Measurements from ENCODE around the gene ERF. TPM values are rescaled to one million over a fixed set of nuclear protein-coding genes. Genes with fewer than 3 reads are reported as not detected.
"Not testable (repeated sequence)": the region's sequence is repeated elsewhere in the genome, so short reads cannot be mapped to it uniquely, and the experiment has no call there.

Gene ERF
- total and polyA plus RNA-seq, 2 donors: 17.9 to 50.9 TPM

DNA sequence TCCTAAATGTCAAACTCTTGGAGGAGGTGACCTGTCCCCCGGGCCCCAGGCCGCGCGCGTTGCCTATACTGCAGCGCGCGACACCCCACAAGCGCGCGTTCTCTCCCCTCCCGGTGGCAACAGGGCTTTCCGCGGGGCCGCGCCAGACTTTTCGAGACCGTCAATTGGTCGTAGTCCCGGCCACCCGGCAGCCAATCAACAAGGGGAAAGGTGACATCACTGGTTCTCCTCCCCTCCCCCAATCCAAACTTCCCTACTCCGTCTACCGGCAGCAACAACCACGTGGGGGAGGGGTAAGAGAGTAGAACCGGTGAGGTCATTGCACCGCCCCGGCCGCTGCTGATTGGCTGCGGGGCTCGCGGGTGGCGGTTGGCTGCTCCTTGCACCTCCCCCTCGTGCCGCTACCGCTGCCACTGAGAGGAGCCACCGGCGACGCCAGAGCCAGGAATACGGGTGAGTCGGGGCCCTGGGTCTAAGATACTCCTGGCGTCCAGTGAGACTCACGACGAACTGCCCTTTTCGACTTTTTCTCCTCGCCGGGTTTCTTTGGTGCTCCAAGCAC, 13.3 kb upstream of the ERF start:
- H3K27ac ChIP-seq (ENCODE audit: low read depth): peak overlapping the region; percentile 94
- H3K36me3 ChIP-seq (ENCODE audit: insufficient read depth): no peaks in the 10 kb centered on the region
- under 1% methylated on average over 46 of the region's 46 CpGs for WGBS
- H3K4me1 ChIP-seq (ENCODE audit: insufficient read depth): no peaks in the 10 kb centered on the region
- peak overlapping the region; percentile 36 for H3K4me3 ChIP-seq (ENCODE audit: low read depth, low read length)
- peak; percentile 99 for DNase-seq (ENCODE audit: extremely low spot score)

GRCh38 chr19:42267644-42268141, 12.8 kb upstream of the ERF start:
- H3K36me3 ChIP-seq (ENCODE audit: insufficient read depth): no peaks in the 10 kb centered on the region
- DNase-seq (ENCODE audit: extremely low spot score): no peak
- H3K27ac ChIP-seq (ENCODE audit: low read depth): peak overlapping the region; percentile 79
- WGBS: 5% methylated on average over 13 of the region's 13 CpGs
- H3K4me1 ChIP-seq (ENCODE audit: insufficient read depth): no peaks in the 10 kb centered on the region
- H3K4me3 ChIP-seq (ENCODE audit: low read depth, low read length): peak overlapping the region; percentile 6

- H3K36me3 ChIP-seq (ENCODE audit: insufficient read depth); H3K4me1 ChIP-seq (ENCODE audit: insufficient read depth); H3K4me3 ChIP-seq (ENCODE audit: low read depth, low read length); H3K27ac ChIP-seq (ENCODE audit: low read depth); DNase-seq (ENCODE audit: extremely low spot score): not testable (repeated sequence)
- 91% methylated on average over 25 of the region's 25 CpGs for WGBS
Observed at GRCh38 chr19:42266928-42267603, 12.1 kb upstream of the ERF start.

DNA sequence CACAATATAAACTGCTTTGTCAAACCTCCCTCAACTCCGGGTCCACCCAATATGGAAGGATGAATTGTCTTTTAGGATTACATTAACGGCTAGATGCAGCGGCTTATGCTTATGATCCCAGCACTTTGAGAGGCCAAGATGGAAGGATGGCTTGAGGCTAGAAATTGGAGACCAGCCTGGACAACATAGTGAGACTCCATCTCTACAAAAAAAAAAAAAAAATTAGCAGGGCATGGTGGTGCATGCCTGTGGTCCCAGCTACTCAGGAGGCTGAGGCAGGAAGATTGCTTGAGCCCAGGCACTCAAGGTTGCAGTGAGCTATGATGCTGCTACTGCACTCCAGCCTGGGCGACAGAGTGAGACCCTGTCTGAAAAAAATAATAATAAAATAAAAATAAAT, 11.2 kb upstream of the ERF start:
- not testable (repeated sequence) for DNase-seq (ENCODE audit: extremely low spot score); H3K4me1 ChIP-seq (ENCODE audit: insufficient read depth); H3K36me3 ChIP-seq (ENCODE audit: insufficient read depth); H3K27ac ChIP-seq (ENCODE audit: low read depth); H3K4me3 ChIP-seq (ENCODE audit: low read depth, low read length)
- WGBS: 92% methylated on average over 4 of the region's 4 CpGs

GRCh38 chr19:42261763-42262162, 6.8 kb upstream of the ERF start:
- no peaks in the 10 kb centered on the region for H3K36me3 ChIP-seq (ENCODE audit: insufficient read depth)
- 83% methylated on average over 3 of the region's 3 CpGs for WGBS
- DNase-seq (ENCODE audit: extremely low spot score): no peak
- H3K27ac ChIP-seq (ENCODE audit: low read depth): no peak overlapping the region
- no peak overlapping the region for H3K4me3 ChIP-seq (ENCODE audit: low read depth, low read length)
- no peaks in the 10 kb centered on the region for H3K4me1 ChIP-seq (ENCODE audit: insufficient read depth)

DNA sequence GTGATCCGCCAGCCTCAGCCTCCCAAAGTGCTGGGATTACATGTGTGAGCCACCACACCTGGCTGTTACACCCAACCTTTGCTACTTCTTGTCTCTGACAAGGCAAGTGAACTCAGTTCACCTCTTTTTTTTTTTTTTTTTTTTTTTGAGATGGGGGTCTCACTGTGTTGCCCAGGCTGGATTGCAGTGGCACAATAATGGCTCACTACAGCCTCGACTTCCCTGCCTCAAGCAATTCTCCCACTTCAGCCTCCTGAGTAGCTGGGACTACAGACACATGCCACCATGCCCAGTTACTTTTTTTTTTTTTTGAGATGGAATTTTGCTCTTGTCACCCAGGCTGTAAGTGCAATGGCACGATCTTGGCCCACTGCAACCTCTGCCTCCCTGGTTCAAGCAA, 2.9 kb upstream of the ERF start:
- not testable (repeated sequence) for DNase-seq (ENCODE audit: extremely low spot score); H3K36me3 ChIP-seq (ENCODE audit: insufficient read depth); H3K4me3 ChIP-seq (ENCODE audit: low read depth, low read length); H3K27ac ChIP-seq (ENCODE audit: low read depth); H3K4me1 ChIP-seq (ENCODE audit: insufficient read depth)
- WGBS: 88% methylated on average over 3 of the region's 3 CpGs

DNA sequence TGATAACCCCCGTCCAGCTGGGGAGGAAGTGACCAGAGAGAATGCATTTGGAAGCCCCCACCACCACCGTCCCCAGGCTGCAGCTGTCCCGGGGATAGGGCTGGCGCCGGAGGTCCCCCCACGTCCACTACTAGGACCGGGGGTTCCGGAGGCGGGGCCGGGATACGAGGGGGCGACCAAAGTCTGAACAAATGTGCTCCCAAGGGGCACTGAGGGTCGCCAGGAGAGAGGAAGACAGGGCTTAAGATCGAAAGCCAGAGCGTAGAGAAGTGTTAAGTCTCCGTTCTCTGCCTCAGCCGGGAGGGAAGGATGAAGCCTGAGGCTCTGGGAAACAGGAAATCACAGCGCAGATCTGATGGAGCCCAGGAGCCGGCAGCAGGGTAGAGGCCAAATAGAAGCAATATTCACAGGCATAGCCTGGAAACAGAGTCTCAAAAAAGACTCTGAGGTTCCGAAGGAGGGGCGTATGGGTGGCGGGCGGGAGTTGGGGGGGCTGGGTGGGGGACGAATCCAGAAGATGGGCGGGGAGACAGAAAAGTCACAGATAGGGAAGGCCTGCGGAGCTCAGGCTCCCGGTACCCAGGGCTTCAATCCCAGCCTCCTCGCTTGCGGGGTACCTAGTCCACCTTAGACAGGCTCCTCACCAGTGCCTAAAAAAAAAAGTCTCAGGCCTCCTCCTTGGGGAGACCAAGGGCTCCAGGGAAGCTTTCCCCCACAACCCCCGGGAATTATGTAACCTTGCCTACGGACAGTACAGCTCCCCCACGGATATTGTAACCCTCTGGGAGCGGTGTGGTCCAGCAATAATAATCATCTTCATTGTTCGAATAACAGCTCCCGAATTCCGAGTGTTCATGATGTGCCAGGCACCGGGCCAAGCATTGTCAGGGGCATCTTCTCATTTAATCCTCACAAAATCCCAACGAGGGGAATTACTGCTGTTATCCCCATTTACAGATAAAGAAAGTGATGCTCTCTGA, 1.1 kb upstream of the ERF start:
- peak overlapping the region; percentile 94 for H3K4me3 ChIP-seq (ENCODE audit: low read depth, low read length)
- DNase-seq (ENCODE audit: extremely low spot score): no peak
- H3K27ac ChIP-seq (ENCODE audit: low read depth): peak overlapping the region; percentile 83
- peaks cover 2% of the 10 kb centered on the region for H3K4me1 ChIP-seq (ENCODE audit: insufficient read depth)
- 4% methylated on average over 38 of the region's 38 CpGs for WGBS
- no peaks in the 10 kb centered on the region for H3K36me3 ChIP-seq (ENCODE audit: insufficient read depth)

DNA sequence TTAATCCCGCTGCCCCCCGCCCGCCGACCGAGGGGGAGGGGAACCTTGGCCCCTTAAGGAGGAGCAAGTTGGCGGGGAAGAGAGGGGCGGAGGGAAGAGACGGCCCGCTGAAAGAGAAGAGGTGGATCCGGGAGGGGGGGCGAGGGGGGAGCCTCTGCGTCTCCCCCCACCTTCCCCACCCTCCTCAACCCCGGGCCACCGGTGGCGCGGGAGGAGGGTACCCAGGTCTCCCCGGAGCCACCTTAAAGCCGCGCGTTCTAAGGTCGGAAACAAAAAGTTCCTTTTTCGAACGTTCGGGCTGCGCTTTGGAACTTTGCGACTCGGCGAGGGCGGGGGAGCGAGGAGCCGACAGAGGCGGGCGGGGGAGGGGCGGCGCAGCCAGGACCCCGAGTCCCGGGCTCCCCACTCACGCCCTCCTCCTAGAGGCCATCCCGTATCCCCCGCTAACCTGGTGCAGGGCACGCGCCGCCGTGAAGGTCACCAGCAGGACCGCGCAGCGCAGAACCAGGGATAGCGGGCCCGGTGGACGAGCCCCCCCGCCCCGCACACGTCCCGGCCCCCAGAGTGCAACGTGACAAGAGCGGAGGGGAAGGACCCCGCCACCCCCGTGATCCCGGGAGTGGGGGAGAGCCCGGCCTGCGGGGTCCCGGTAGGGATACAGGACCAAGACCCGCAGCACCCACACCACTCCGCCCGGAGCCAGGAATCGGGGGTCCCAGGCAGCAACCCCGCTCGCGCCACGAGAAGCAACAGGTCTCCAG, 659 bp downstream of the ERF start:
- DNase-seq (ENCODE audit: extremely low spot score): no peak
- no peaks in the 10 kb centered on the region for H3K36me3 ChIP-seq (ENCODE audit: insufficient read depth)
- peak overlapping the region; percentile 98 for H3K27ac ChIP-seq (ENCODE audit: low read depth)

DNA sequence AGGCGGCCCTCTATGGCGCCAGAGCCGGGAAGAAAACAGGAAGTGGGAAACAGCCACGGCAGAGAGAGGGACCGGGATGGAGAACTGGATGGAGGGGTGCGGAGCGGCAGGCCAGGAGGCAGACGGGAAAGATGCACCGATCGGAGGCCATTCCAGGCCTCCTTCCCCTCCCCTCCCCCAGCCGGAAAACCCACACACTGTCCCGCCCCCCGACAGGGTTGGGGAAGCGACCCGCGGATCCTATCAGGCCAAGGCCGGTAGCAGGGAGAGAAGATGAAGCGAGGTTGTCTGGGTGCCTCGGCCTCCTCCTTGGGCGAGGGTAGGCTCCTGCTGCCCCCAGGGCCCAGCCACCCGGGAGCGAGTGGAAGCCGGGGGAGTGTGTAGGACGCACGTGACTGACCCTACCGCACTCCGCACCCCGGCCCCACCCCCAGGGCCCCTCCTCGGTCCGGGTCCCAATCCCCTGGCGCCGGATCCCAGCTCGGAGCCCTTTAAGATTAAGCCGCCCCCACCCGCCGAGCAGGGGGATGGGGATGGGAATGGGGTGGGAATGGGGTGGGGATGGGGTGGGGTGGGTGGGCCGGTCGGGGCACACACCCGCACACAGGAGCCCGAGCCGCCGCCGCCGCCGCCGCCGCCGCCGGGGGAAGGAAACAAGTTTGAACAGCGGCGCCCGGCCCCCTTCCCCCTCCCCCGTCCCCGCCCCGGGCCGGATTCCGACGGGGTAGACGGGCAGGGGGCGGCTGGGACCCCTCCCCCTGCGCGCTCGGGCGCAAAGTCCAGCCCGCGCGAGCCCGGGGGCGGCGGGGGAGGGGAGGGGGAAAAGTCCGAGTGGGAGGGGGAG, 1.5 kb downstream of the ERF start:
- H3K4me3 ChIP-seq (ENCODE audit: low read depth, low read length): peak overlapping the region; percentile 94

More for the DNA sequence above, 659 bp downstream of the ERF start:
- Histone ChIP-seq H3K4me1 (ENCODE audit: insufficient read depth) (peaks cover 2% of the 10 kb centered on the region), H3K4me3 (ENCODE audit: low read depth, low read length) (peak overlapping the region; percentile 94)
- under 1% methylated on average over 69 of the region's 70 CpGs for WGBS

DNA sequence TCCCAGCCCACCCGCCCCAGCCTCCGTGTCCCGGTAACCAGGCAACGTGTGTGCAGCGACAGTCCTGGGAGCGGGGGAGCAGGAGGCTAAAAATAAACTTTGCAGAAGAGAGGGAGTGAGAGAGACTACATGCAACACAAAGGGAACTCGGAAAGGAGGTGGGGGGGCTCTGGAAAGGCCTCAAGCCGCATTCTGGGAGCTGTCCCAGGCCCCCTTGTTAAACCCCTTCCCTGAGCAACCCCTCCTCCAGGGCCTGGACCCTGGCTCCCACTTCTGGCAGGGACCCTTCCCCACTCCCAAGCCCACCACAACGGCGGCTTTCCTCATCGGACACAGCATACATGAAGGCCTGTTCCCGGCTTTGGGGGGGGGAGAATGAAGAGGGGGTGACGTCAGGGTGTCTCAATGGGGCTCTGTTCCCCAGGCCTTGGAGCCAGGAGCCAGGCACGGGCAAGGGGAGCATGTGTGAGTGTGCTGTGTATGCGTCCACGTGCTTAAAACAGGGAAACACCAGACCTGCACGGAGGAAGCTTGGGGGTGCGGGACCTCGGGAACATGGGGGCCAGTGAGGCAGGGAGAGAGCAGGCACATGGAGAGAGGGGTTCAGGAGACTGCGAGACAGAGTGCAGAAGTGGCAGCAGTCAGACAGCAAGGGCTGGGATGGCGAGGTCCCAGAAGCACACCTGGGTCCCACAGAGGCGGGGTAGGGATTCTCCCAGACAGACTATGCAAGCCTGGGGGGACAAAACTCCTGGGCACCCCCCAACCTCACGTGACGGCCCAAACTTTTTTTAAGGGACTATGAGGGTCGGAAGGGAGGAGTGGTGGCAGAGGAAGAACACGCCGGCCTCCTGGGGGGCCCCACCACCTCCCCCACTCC, 2.3 kb downstream of the ERF start:
- no peak for DNase-seq (ENCODE audit: extremely low spot score)
- Histone ChIP-seq H3K27ac (ENCODE audit: low read depth) (peak overlapping the region; percentile 98), H3K36me3 (ENCODE audit: insufficient read depth) (no peaks in the 10 kb centered on the region), H3K4me1 (ENCODE audit: insufficient read depth) (peaks cover 2% of the 10 kb centered on the region), H3K4me3 (ENCODE audit: low read depth, low read length) (peak overlapping the region; percentile 94)
- WGBS: 3% methylated on average over 27 of the region's 27 CpGs

More for the DNA sequence above, 1.5 kb downstream of the ERF start:
- under 1% methylated on average over 67 of the region's 71 CpGs for WGBS
- Histone ChIP-seq H3K4me1 (ENCODE audit: insufficient read depth) (peaks cover 2% of the 10 kb centered on the region), H3K27ac (ENCODE audit: low read depth) (peak overlapping the region; percentile 98), H3K36me3 (ENCODE audit: insufficient read depth) (no peaks in the 10 kb centered on the region)
- DNase-seq (ENCODE audit: extremely low spot score): no peak

DNA sequence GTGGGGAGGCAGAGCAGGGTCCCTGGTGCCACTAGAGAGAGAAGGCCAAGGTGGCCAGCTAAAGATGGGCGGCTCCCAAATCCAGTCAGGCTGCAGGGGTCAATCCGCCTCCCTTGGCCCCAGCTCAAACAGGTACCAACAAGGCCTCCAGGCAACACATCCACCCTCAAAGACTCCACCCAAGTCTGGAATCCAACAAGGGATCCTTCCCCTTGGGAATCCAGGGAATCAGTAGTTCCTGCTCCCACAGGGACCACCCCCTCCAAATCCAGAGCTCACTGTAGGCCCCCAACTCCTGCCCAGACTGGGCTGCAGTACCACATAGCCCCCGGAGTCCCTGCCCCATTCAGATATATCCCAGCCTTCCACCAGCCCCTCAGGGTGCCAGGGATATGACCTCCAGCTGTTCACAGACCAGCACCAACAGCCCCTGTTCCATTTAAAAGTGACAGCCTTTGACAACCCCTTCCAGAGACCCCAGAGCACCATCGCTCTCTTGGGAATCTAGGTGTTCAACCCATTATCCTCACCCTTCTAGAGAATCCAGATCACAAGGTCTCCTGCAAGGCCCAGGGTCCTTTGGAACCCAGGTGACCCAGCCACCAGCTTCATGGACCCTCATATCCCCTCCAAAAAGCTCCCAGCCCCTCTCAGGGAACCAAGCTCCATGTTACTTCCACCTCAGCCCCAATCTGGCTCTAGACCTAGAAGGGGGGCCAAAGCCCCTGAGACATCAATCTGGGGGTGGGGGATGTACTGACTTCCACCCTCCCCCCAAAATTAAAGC, 3.2 kb downstream of the ERF start:
- Histone ChIP-seq H3K27ac (ENCODE audit: low read depth) (peak overlapping the region; percentile 61), H3K4me3 (ENCODE audit: low read depth, low read length) (no peak overlapping the region), H3K4me1 (ENCODE audit: insufficient read depth) (peaks cover 2% of the 10 kb centered on the region), H3K36me3 (ENCODE audit: insufficient read depth) (no peaks in the 10 kb centered on the region)
- WGBS: 70% methylated on average over 4 of the region's 4 CpGs
- DNase-seq (ENCODE audit: extremely low spot score): no peak
